GM10847 (cell line): Measurements from ENCODE around the gene IFIT1.
A peak's percentile ranks its signal among the peaks of the same experiment; 100 is the strongest.

Source experiments
- POLR2A ChIP-seq: IDR thresholded peaks from 2 replicates; pipeline ENCODE4 v1.6.1; 2011; ENCODE audit not compliant: insufficient read length; ENCODE audit errors: extremely low read depth

IFIT1 gene

GRCh38 chr10:89414879-89415821, 22.7 kb downstream of the IFIT1 start:
- TF ChIP-seq POLR2A = peak; percentile 10

GRCh38 chr10:89416465-89416864, 24.0 kb downstream of the IFIT1 start:
- TF ChIP-seq POLR2A = no peak

DNA sequence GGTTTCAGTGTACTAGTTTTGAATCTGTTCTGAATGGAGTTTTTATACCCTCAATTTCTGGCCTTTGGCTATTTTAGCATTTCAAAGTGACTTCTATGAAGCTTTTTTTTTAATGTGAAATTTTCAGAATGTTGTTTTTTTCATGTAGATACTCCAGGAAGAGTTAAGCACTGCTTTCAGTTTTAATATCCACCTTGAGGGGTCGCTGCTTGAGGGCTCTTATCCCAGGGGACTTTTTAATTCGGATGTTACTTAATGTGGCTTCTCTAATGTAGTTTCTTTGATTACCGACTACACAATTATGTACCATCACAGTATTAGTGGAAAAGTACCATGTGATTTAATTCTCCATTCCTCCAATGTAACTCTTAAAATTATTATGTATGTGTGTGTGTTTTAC, 27.1 kb downstream of the IFIT1 start:
- TF ChIP-seq POLR2A = no peak

GRCh38 chr10:89421018-89421476, 28.6 kb downstream of the IFIT1 start:
- no peak for TF ChIP-seq POLR2A

DNA sequence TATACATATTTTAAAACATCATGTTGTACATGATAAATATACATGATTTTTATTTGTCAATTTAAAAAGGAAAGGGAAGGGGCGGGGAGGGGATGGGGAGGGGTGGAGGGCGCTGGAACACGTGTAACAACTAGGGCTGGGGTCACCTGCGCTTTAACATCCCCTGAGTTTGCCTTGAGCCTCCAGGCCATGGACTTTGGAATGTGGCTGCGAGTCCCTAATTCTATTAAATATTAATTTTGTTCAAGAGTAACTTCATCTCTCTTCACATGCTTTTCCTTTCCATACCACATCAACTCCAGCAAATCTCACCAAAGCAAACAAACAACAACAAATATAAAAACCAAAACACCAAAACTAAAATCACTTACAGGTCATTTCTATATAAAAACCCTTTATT, 32.6 kb downstream of the IFIT1 start:
- no peak for TF ChIP-seq POLR2A

GRCh38 chr10:89426230-89426868, 33.9 kb downstream of the IFIT1 start:
- TF ChIP-seq POLR2A = no peak

DNA sequence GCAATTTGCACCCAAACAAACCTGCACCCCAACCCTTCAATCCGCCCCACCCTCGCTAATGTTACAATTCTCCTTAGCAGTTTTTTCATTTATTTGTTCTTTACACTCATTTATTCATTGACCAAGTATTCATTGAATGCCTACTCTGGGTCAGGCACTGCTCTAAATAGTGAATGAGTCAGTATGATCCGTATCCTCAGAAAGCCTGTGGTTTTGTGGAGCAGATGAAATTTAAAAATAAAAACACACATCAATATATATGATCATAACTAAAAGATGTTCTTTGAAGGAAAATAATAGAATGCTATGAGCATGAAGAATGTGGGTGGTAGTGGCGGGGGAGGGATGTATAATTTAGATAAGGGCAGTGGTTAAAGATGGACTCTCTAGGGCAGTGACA, 35.2 kb downstream of the IFIT1 start:
- TF ChIP-seq POLR2A = no peak

DNA sequence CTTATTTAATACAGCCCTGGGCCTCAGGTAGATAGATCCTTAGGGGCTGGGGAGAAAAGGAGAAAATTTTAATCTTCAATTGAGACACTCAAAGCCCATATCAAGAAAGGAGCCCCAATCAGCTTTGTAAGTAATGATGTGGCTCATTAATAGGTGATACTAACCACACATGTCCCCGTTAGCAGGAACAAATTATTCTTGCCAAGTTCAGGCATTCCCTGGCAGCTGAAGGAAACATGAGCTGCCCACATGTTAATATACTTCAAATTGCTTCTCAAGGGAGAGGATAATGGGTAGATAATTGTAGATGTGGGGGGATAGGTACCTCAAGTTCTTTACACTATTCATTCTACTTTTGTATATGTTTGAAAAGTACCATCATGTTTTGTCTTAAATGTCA, 36.5 kb downstream of the IFIT1 start:
- no peak for TF ChIP-seq POLR2A

DNA sequence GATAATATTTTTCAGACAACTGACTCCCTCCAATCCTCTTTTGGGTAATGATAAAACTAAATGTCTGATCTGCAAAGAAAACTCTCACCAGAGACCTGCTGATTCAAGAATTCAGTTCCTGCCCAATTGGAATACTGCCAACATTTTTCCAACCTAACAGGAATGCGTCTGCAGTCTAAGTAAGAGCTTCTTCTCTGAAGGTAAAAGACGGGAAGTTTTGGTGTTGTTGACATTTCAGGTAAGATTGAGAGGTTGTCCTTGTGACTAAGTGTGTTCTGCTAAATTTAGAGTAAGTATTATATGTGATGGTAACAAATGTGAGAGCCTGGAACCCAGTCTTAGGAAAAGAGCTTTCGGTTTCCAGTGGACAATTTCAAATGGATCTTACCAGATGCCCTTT, 39.6 kb downstream of the IFIT1 start:
- no peak for TF ChIP-seq POLR2A

DNA sequence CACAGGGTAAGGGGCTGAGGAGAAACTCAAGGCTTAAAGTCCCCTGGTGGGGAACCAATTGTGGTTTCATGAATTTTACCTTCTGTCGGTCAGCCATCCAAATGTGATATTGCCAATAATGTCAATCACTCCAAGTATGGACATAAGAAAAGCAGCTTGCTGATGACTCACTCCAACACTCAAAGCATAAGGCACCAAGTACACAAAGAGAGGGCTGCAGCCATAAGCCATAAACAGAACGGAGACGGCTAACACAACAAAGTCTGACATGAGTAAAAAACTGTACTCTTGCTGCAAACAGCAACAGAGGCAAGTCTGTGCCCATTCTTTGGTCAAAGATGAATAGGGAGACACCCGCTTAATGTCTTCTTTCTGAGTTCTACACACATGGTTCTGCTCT, 46.1 kb downstream of the IFIT1 start:
- TF ChIP-seq POLR2A = no peak

DNA sequence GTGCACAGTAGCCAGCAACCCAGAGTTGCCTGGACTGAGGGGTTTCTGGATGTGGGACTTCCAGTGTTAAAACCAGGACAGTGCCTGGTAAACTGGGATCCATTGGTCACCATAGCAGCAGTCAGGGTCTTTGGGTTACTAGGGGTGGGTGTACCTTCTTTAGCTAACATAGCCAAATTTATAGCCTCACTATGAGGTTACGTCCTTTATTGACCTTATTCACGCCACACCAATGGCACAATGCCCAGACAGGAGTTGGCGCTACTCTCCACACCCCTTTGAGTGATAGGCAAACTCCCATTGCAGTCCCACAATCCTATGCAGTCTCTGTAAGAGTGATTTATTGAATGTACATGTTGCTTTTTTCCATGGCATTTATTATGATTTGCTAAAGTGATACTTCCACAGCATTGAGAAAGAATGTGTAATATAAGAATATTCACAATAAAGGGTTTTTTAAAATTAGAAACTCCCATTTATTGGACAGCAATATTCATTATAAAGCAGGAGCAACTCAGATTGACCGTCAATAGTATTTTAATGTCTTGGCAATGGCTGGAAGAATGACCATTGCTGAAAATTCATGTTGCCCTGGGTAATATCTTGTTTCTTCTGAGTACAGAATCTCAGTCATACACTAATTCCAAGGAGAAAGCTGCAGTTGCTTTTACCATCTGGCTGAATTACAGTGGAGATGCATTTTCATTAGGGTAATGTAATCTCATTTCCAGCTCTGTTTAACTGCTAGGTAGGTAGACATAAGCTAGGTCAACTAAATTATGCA, 48.0 kb downstream of the IFIT1 start:
- TF ChIP-seq POLR2A = no peak

DNA sequence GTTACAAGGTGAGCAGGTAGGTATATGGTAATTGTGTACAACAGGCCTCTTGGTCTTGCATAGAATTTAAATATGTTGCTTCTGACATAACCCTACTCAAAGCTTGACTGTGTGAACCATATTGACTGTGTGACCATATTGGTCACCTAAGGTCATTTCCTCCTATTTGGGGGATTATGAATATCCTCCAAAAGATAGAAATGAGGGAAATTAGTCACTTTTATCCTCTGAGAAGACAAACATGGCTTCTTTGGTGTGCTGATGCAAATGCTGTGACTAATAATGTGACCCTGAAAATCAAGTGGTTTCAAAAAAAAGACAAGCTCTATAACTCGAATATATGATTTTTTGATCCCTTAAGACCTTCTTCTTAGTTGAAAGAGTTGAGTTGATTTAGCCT, 49.9 kb downstream of the IFIT1 start:
- TF ChIP-seq POLR2A = no peak

GRCh38 chr10:89450901-89451300, 58.5 kb downstream of the IFIT1 start:
- TF ChIP-seq POLR2A = no peak

GRCh38 chr10:89452193-89452592, 59.8 kb downstream of the IFIT1 start:
- TF ChIP-seq POLR2A = no peak

- no peak for TF ChIP-seq POLR2A
These were observed 62.3 kb downstream of the IFIT1 start for GRCh38 chr10:89454561-89455347.
